HT-29 (cell line): ENCODE measurements around the gene NPLOC4. TPM values are rescaled to one million over a fixed set of nuclear protein-coding genes. Genes with fewer than 3 reads are reported as not detected.

ENCODE experiments used
- DNase-seq: peaks from one replicate; pipeline ENCODE4 v3.0.0-alpha.2; 2015; ENCODE audit warnings: low spot score
- total RNA-seq: library from RNA; depleted of rRNA; stranded (reverse); fragments of >200 nt; shearing (Covaris generic); gene quantifications from 2 replicates; pipeline ENCODE4 v1.2.3, GENCODE V29; 2014

NPLOC4 gene
- total RNA-seq, 1 experiment from 2014 or later = 94.2 TPM

- DNase-seq = no peak
Observed at GRCh38 chr17:81549826-81550225, 87.1 kb downstream of the NPLOC4 start.

GRCh38 chr17:81549031-81549557, 87.8 kb downstream of the NPLOC4 start:
- DNase-seq = peak; percentile 22

GRCh38 chr17:81547614-81547982, 89.3 kb downstream of the NPLOC4 start:
- DNase-seq = no peak

- DNase-seq = no peak
Observed at GRCh38 chr17:81546906-81547613, 89.9 kb downstream of the NPLOC4 start.

- DNase-seq = no peak
Observed at GRCh38 chr17:81545160-81545949, 91.6 kb downstream of the NPLOC4 start.

GRCh38 chr17:81544281-81544974, 92.5 kb downstream of the NPLOC4 start:
- DNase-seq = no peak

- no peak for DNase-seq
Observed at GRCh38 chr17:81543756-81544155, 93.2 kb downstream of the NPLOC4 start.

GRCh38 chr17:81543339-81543675, 93.6 kb downstream of the NPLOC4 start:
- DNase-seq = no peak

- no peak for DNase-seq
Observed at GRCh38 chr17:81542431-81543338, 94.2 kb downstream of the NPLOC4 start.

- DNase-seq = no peak
Observed at GRCh38 chr17:81541123-81541522, 95.8 kb downstream of the NPLOC4 start.

- DNase-seq = no peak
Observed at GRCh38 chr17:81540676-81541027, 96.3 kb downstream of the NPLOC4 start.

- DNase-seq = no peak
Observed at GRCh38 chr17:81539961-81540675, 96.8 kb downstream of the NPLOC4 start.

GRCh38 chr17:81539571-81539900, 97.4 kb downstream of the NPLOC4 start:
- no peak for DNase-seq

- DNase-seq = no peak
Observed at GRCh38 chr17:81538651-81539570, 98.0 kb downstream of the NPLOC4 start.

- DNase-seq = no peak
Observed at GRCh38 chr17:81537856-81538555, 98.9 kb downstream of the NPLOC4 start.

- peak; percentile 72 for DNase-seq
Observed at GRCh38 chr17:81537343-81537855, 99.5 kb downstream of the NPLOC4 start.

- no peak for DNase-seq
Observed at GRCh38 chr17:81536299-81537290, 100.3 kb downstream of the NPLOC4 start.
